CD4-positive, alpha-beta T cell treated with Interleukin-17A for 1 hour (primary cell): ENCODE results near the gene ABCC1.

Source experiments
- DNase-seq: peaks from one replicate; pipeline ENCODE4 v3.0.0-alpha.2; 2020

ABCC1 gene

DNA sequence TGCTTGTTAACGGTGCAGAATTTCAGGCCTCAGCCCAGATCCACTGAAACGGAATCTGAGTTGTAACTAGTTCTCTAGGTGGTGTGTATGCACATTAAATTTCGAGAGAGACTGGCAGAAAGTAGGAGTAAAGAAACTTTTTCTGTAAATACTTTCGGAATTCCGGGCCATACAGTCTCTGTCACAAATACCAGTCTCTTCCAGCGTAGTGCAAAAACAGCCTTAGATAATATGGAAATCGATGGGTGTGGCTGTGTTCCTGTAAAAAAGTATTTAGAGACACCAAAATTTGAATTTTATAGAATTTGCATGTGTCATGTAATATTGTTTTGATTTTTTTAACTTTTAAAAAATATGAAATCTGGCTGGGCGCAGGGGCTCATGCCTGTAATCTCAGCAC lies 109.7 kb downstream of the ABCC1 start:
- no peak for DNase-seq

DNA sequence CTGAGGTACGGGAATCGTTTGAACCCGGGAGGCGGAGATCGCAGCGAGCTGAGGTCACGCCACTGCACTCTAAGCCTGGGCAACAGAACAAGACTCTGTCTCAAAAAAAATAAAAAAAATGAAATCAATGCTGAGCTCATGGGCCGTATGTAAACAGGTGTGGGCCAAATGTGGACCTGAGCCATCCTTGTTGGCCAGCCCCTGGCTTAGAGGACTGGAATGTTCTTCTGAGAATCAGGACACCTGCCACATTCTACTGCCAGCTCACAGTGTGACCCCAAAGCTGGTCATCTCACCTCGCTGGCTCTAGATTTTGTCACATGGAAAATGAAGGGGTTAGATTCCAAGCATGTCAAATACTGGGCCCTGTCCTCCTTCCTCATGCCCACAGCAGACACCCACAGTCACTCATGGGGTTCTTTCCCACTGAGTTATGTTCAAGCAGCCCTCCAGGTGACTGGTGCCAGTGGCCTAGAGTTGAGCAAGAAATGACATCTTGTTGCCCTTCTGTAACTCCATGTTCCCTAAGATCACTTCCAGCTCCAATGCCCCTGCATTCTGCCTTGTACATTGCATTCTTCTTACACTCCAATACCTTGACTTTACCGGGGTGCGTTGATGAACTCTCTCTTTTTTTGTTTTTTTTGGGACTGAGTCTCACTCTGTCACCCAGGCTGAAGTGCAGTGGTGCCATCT lies 110.6 kb downstream of the ABCC1 start:
- DNase-seq: no peak

DNA sequence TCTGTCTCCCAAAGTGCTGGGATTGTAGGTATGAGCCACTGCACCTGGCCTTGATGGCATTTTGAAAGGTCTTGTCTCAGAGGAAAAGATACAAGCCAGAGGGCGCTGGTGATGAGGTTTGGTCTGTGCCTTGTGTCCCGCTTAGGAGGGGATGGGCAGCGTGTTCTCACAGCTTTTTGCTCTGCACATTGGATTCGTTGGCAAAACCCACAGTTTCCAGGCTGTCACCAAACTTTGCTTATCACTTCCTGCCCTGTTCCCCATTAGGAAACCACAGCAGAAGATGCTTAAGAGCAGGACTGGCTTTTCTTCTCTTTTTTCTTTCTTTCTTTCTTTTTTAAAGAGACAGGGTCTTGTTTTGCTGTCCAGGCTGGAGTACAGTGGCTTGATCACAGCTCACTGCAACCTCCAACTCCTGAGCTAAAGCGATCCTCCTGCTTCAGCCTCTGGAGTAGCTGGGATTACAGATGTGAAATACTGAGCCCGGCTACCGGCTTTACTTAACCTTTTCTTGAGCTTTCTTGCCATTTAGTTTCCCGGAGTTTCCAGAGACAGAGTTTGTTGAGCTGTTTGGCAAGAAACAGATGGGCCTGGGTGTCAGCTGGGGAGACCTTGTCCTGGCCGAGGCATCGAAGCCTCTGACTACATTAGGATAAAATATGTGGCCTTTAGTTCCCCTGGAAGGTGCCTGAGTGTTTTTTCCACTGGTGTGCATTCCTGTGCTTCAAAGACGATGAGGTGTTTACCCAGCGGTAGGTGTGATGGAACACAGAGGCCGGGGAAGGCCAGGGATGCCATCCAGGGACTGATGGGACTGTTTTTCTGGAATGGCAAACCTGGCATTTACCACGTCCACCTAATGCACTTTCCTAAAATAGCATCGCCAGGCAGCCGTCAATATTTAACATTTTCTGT lies 112.9 kb downstream of the ABCC1 start:
- DNase-seq: peak; percentile 20

DNA sequence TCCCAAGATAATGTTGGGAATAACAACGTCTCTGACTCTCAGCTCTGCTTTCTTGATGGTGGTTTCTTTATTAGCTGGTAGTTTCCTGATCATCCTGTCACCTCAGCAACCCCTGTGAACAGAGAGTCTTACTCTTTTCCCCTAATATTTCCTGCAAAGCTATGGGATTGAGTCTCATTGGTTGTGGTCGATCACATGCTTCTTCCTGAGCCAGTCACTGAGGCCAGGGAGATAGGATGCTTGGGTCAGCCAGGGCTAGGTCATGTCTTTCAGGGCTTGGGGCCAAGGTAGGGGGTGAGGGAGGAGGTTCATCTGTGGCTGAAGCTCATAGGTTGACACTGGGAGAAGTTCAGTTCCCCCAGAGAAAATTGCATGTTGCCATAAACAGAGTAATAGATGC lies 114.3 kb downstream of the ABCC1 start:
- no peak for DNase-seq

DNA sequence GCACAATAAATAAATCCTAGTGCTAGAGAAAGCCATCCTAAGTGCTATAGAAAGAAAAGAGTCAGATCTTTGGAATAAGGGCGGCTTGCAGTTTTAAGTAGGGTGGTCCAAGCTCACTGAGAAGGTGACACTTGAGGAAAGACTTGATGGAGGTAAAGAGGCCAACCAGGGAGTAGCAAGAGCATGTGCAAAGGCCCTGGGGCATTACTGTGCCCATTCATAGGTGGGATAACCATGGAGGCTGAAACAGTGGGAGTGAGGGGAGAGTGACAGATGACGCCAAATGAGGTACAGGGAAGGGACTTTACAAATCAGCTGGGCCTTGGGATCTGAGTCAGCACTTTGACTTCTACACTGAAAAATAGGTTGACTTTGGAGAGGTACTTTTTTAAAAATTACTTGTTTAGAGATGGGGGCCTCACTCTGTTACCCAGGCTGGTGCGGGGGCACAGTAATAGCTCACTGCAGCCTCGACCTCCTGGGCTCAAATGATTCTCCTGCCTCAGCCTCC lies 115.5 kb downstream of the ABCC1 start:
- DNase-seq: no peak

DNA sequence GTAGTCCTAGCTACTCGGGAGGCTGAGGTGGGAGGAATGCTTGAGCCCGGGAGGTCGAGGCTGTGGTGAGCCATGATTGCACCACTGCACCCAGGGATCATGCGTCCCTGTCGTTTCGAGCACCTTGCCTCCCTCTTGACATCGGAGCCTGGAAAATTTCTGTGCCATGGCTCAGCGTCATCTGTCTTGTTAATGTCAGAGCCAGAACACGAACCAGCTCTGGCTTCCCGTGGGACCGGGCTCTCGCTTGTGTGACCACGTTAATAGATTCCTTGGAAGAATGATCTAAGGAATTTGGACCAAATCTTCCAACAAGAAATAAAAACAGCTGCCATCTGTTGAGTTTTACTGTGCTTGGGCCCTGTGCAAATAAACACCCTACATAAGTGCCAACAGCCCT lies 117.7 kb downstream of the ABCC1 start:
- no peak for DNase-seq

DNA sequence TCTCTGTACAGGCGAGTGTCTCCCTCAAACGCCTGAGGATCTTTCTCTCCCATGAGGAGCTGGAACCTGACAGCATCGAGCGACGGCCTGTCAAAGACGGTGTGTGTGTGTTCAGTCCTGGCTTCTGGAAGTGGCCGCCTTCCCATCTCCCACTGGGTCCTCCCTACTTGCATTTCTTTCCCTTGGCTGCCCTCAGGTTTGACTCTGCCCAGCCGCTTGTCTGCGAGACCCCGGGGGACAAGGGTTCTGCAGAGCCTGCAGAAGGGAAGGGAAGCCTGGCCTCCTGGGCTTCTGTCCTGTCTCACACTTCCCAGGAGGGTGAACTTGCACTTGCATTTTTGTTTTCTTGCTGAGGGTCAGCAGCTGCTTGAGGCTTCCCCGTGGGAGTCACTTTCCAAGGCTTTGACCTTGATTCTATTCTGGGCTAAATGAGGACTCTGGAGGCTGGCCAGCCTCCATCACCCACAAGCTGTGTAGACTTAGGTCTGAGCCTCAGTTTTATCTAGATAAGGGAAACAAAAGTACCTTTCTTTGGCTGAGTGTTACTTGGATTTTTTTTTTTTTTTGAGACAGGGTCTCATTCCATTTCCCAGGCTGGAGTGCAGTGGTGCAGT lies 122.3 kb downstream of the ABCC1 start:
- DNase-seq: no peak

DNA sequence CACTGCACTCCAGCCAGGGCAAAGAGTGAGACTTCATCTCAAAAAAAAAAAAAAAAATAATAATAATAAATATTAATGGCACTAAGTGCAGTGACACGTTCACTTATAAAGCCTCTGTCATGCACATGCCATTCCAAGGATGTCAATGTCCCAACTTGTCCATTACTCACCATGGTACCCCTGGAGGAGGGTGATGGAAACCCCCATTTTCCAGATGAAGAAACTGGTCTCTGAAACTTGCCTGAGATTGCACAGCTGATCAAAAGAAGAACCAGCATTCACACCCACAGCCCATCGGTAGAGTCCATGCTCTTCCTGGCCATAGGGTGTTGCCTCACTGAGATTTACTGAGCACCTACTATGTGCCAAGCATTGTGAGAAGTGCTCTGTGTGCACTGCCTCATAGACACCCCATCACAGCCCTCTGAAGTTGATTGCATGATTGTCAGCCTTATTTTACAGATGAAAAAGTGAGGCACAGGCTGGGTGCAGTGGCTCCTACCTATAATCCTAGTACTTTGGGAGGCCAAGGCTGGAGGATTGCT lies 123.7 kb downstream of the ABCC1 start:
- no peak for DNase-seq

DNA sequence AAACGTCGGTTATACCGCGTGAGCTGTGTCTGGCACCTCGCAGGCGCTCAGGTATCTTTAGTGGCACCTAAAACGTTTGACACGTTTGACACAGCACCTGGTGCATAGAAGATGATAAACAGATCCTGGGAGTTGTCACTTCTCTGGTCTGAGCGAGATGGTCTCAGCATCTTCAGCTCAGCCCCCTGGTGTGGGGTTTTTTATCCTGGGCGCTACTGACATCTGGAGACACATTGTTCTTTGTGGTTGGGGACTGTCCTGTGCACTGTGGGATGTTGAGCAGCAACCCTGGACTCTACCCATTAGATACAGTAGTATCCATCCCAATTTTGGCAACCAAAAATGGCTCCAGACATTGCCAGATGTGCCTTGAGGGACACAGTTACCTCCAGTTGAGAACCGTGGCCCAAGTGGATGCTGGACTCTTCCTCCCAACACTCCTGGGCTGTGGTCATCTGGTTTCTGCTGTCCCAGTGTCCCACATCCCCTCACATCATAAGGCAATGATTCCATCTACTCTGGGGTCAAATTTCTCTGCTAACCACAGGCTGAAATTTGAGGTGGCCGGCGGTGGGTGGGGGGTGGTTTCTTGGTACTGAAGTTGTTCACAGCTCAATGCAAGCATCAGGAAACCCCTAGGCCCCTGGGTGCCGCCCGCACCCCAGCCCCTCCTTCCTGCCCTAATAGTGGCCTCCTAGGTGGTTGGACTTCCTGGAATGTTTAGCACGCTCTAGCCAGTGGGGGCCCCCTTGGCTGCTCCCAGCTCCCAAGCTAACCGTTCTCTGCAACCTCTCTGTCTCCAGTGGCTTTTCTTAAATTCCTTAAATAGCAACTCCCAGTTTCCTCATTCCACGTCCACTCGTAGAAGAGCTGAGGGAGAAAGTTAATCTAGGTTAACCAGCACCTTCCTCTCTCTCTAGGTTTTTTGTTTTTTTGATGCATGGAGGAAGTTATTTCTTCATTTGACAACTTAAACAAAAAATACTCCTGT lies 124.8 kb downstream of the ABCC1 start:
- DNase-seq: no peak

DNA sequence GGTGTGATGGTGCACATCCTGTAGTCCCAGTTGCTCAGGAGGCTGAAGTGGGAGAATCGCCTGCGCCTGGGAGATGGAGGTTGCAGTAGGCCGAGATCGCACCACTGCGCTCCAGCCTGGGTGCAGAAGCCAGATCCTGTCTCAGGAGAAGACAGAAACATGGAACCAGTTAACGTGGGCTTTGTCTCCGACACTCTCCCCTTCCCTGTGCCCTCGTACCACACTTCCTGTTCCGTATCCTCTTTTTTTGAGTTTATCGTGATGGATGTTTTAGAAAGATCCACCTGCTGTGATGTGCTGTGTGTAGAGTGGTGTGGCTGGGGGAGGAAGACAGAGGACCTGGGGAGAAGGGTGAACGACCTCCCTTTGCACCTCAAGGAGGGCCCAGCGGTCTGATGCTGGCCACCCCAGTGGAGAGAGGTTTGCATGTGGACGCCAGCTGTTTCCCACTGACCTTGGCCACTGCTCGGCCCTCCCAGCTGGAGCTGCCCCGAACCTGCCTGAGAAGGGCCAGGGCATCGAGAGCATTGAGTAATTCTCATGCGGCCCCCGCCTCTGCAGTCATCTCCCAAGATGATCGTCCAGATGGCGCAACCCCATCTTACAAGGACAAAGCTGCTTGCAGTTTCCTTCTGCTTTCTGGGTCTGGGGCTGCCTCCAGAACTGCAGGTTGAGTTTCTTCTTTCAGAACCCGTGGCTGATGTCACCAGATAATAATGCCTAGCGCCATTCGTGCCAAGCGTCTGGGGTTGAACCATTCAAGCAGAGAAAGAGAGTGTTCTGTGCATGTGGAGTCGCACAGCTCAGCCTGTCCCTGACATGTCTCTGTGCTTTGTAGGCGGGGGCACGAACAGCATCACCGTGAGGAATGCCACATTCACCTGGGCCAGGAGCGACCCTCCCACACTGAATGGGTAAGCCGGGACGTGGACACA lies 126.3 kb downstream of the ABCC1 start:
- DNase-seq: peak; percentile 23

DNA sequence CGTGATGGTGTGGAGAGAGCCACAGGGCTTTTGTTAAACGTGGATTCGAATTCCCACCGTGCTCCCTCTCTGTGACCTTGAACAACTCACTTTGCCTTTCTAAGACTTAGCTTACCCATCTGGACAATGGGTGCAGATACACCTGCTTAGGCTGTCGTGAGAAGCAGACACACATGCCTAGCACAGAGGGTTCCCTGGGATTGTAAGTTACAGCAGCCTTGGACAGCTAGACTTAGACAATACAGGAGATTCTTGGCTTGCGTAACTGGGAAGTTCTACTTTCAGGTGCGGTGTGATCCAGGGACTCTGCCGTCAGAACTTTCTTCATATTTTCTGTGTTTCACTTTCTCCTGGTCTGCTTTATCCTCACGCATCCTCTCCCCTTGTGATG lies 127.0 kb downstream of the ABCC1 start:
- no peak for DNase-seq

DNA sequence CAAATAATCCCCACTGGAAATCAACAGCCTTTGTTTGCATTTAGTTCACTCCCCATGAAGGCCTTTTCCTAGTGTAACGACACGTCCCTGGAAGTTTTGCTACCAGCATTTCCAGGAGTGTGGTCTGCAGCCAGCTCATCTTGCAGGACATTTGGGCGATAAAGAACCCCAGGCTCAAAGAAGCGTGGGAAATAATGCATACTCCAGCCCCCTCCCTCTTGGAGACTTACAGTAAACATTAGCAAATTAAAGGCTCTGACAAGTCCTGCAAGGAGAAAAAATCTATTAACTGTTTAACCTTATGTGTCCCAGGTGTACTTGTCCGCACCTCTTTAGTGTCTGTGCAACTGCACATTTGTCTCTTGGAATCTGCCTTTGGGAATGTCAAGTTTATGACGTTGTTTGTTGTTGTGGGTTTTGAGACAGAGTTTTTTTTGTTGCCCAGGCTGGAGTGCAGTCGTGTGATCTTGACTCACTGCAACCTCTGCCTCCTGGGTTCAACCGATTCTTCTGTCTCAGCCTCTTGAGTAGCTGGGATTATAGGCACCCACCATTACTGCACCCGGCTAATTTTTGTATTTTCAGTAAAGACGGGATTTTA lies 131.1 kb downstream of the ABCC1 start:
- no peak for DNase-seq

DNA sequence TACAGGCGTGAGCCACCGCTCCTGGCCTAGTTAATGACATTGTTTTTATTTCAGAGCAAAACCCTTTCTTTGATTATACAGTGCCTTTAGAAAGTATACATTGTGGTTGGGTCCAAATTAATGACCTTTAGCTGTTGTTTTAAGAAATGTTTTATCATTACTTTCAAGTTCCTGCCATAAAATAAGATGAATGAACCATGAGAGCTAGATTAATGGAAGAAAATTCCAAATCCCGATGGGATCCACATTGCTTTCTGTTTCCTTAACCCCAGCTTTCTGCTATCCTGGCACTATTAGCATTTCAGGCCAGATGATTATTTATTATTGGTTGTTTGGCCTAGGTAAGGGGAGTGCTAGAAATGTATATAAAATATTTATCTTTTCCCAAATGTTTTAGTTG lies 131.7 kb downstream of the ABCC1 start:
- DNase-seq: no peak

DNA sequence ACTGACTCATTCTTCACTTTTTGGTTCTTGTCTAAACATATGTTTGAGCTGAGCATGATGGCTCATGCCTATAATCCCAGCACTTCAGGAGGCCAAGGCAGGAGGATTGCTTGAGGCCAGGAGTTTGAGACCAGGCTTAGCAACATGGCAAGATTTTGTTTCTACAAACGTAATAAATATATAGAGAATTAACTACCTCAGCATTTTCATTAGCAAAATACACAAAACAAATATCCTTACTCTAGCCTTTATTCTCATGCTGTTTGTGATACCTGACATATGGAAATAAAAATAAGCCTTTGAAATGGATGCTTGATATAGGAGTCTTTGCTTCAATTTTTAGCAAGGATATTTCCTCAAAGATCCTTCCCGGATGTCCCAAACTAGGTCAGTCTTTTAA lies 132.8 kb downstream of the ABCC1 start:
- no peak for DNase-seq

DNA sequence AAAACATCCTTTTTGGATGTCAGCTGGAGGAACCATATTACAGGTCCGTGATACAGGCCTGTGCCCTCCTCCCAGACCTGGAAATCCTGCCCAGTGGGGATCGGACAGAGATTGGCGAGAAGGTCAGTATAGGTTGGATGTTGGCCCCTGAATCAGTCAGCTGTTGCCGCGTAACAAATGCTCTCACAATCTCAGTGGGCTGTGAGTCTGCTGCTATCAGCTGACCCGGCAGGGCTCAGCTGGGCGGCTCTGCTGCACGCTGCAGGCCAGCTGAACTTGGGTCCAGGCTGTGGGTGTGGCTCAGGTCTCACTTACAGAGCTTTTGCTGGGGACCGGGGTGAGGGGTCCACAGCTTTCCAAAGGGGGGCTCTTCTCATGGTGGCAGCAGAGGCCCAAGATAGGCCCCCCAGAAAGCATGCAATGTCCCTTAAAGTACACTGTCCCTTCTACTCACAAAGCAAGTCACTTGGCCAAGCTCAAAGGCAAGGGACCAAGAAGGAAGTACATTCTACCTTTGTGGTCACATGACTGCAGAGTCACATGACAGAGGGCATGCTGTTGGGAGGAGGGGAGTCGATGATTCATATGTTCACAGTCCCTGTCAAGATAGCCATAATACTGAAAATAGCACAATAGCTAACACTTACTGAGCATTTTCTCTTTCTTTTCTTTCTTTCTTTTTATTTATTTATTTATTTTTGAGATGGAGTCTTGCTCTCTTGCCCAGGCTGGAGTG lies 134.2 kb downstream of the ABCC1 start:
- no peak for DNase-seq

DNA sequence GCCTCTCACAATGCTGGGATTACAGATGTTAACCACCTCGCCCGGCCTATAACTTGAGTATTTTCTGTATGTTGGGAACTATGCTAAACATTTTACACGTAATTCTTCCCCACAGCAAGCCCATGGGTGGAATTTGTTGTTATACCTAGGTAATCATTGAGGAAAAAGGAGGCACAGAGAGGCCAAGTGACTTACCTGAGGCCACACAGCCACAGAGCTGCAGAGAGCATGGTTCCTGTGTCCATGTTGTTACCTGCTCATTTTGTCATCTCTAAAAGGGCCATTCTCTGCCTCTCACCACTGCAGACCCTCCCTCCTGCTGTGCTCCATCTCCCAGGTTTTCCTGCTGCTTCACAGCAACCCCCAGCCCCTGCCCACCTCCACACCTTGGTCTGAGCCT lies 135.5 kb downstream of the ABCC1 start:
- DNase-seq: no peak

DNA sequence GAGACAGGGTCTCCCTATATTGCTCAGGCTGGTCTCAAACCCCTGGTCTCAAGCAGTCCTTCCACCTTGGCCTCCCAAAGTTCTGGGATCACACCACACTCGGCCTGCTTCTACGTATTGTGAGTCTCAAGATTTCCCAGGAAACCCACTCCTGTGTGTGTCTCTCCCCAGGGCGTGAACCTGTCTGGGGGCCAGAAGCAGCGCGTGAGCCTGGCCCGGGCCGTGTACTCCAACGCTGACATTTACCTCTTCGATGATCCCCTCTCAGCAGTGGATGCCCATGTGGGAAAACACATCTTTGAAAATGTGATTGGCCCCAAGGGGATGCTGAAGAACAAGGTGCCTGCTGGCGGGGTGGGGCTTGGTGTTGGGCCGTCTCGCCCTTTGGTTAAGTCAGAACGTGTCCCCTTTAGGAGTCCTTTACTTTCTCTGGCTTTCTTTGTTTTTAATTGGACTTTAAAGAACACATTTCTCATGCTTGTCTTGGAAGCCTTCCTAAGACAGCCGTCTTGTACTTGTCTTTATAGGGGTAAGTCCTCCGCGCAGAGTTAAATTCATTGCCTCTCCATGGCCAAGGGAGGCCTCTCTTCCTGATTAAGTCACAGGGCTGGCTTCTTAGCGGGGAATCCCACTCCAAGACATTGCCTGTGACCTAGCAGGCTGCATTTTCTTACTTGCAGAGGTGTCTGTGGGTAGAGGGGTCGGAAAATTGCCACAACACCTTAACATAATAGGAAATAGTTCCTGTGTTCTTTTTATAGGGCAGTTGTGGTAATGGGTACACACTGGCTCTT lies 137.4 kb downstream of the ABCC1 start:
- no peak for DNase-seq

DNA sequence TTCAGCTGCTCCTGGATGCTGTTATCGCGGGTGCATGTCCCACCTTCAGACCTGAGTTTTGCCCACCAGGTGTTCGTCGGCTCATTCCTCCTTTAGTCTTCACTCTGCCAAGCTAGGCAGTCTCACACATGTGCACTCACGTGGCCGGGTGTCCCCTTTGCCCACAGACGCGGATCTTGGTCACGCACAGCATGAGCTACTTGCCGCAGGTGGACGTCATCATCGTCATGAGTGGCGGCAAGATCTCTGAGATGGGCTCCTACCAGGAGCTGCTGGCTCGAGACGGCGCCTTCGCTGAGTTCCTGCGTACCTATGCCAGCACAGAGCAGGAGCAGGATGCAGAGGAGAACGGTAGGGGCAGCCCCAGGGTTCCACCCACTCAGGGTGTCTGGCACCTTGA lies 140.8 kb downstream of the ABCC1 start:
- no peak for DNase-seq
